ENCODE results near the gene GRM3.

GRM3 gene

GRCh38 chr7:86706406-86706805 lies 62.7 kb downstream of the GRM3 start:
- no peak for DNase-seq

GRCh38 chr7:86708031-86708680 lies 64.4 kb downstream of the GRM3 start:
- DNase-seq = peak in 7 of 14 donors; percentile 1 to 31 (median 9)

- no peak for DNase-seq
Observed at GRCh38 chr7:86720306-86720705, 76.6 kb downstream of the GRM3 start.

- no peak for DNase-seq
Observed at GRCh38 chr7:86733783-86734182, 90.1 kb downstream of the GRM3 start.

GRCh38 chr7:86745013-86745745 lies 101.5 kb downstream of the GRM3 start:
- DNase-seq = no peak

GRCh38 chr7:86747698-86748097 lies 104.0 kb downstream of the GRM3 start:
- peak in 1 of 14 donors; percentile 5 for DNase-seq

GRCh38 chr7:86748201-86748600 lies 104.5 kb downstream of the GRM3 start:
- no peak for DNase-seq

GRCh38 chr7:86748843-86749719 lies 105.4 kb downstream of the GRM3 start:
- no peak for DNase-seq

GRCh38 chr7:86749741-86750665 lies 106.3 kb downstream of the GRM3 start:
- DNase-seq = no peak

- DNase-seq = no peak
Observed at GRCh38 chr7:86760236-86760635, 116.5 kb downstream of the GRM3 start.

GRCh38 chr7:86762129-86762528 lies 118.4 kb downstream of the GRM3 start:
- DNase-seq = no peak

- DNase-seq = no peak
Observed at GRCh38 chr7:86765931-86766330, 122.2 kb downstream of the GRM3 start.

GRCh38 chr7:86768394-86768793 lies 124.7 kb downstream of the GRM3 start:
- no peak for DNase-seq

- DNase-seq = no peak
Observed at GRCh38 chr7:86768967-86769760, 125.5 kb downstream of the GRM3 start.

- no peak for DNase-seq
Observed at GRCh38 chr7:86773309-86773708, 129.6 kb downstream of the GRM3 start.

GRCh38 chr7:86775203-86775602 lies 131.5 kb downstream of the GRM3 start:
- DNase-seq = no peak

- DNase-seq = no peak
Observed at GRCh38 chr7:86776136-86776535, 132.4 kb downstream of the GRM3 start.

- DNase-seq = no peak
Observed at GRCh38 chr7:86778271-86778670, 134.6 kb downstream of the GRM3 start.

- no peak for DNase-seq
Observed at GRCh38 chr7:86784765-86785164, 141.1 kb downstream of the GRM3 start.

- DNase-seq = no peak
Observed at GRCh38 chr7:86785641-86786040, 141.9 kb downstream of the GRM3 start.

- no peak for DNase-seq
Observed at GRCh38 chr7:86786376-86786775, 142.7 kb downstream of the GRM3 start.
